ENCODE results near the gene METTL22.

DNA sequence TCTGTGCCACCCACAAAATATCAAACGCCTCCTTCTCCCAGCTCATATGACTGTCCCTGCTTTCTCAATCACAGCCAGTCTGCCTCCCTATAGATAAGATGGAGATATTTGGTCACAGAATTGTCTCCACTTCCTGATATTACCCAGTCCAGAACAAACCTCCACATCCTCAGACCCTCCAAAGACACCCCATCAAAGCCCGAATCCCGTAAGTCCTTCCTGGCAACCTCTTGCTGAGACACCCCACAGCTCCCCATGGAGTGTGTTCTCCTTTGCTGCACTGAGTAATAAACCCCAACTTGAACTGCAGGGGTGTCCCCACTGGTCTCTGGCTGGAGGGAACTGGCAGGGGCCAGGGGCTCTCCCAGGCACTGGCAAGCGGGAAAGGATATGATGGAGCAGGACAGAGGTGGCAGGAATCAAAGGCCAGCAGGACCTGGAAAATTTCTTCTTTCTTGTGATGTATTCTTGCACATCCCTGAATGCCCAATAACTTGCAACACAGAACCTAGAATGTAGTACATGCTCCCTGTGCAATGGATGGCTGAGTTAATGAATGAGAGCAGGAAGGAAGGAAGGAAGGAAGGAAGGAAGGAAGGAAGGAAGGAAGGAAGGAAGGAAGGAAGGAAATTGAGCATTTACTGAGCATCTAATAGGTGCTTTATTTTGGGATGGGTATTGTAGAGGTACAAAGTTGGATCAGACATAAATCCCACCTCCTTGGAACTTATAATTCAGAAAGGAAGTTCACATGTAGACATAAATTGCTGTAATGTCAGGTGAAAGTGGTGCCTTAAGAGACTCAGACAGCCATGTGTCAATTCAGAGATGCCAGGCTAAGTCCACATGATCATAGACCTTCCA, 45.1 kb upstream of the METTL22 start:
- no peak for TF ChIP-seq FOXM1 (IDR thresholded peaks at IDR 0.05; ENCODE audit: low read depth)
- TF ChIP-seq RAD21 (IDR thresholded peaks at IDR 0.05; ENCODE audit: low read length): no peak
- TF ChIP-seq, protein P1, sequence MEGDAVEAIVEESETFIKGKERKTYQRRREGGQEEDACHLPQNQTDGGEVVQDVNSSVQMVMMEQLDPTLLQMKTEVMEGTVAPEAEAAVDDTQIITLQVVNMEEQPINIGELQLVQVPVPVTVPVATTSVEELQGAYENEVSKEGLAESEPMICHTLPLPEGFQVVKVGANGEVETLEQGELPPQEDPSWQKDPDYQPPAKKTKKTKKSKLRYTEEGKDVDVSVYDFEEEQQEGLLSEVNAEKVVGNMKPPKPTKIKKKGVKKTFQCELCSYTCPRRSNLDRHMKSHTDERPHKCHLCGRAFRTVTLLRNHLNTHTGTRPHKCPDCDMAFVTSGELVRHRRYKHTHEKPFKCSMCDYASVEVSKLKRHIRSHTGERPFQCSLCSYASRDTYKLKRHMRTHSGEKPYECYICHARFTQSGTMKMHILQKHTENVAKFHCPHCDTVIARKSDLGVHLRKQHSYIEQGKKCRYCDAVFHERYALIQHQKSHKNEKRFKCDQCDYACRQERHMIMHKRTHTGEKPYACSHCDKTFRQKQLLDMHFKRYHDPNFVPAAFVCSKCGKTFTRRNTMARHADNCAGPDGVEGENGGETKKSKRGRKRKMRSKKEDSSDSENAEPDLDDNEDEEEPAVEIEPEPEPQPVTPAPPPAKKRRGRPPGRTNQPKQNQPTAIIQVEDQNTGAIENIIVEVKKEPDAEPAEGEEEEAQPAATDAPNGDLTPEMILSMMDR (IDR thresholded peaks at IDR 0.05): no peak
- no peak for TF ChIP-seq GABPA (IDR thresholded peaks at IDR 0.05; ENCODE audit: low read depth)
- TF ChIP-seq RCOR1 (IDR thresholded peaks at IDR 0.05; ENCODE audit: low read length): no peak
- TF ChIP-seq POLR2AphosphoS5 (IDR thresholded peaks at IDR 0.05; ENCODE audit: low read depth, low read length): no peak
- no peak for TF ChIP-seq RFX5 (IDR thresholded peaks at IDR 0.05; ENCODE audit: low read length)
- no peak for TF ChIP-seq EP300 (IDR thresholded peaks at IDR 0.05; ENCODE audit: borderline replicate concordance in 1 of 2, low read depth in 1 of 2, low read length in 1 of 2)
- TF ChIP-seq SIN3A (IDR thresholded peaks at IDR 0.05; ENCODE audit: borderline replicate concordance, low read depth, low read length): no peak
- TF ChIP-seq USF2 (IDR thresholded peaks at IDR 0.05; ENCODE audit: borderline replicate concordance, low read depth, low read length): no peak
- no peak for TF ChIP-seq NFIC (IDR thresholded peaks at IDR 0.05; ENCODE audit: borderline replicate concordance)
- TF ChIP-seq TAF1 (IDR thresholded peaks at IDR 0.05; ENCODE audit: borderline replicate concordance, low read depth, low read length): no peak
